ENCODE results near the gene PAX3.

- TF ChIP-seq POLR2A (IDR thresholded peaks at IDR 0.05), result no peak
- TF ChIP-seq CTCF (IDR thresholded peaks at IDR 0.05), result no peak
Observed at GRCh38 chr2:222284466-222284865, 14.3 kb downstream of the PAX3 start.

Data from body of pancreas (tissue), 4 donors.